Effector CD8-positive, alpha-beta T cell (primary cell): ENCODE data around the gene ARID1B.

Source experiments
- DNase-seq: peaks from one replicate; lab custom pipeline; 2025; lab: John Stamatoyannopoulos, UW

Gene ARID1B

DNA sequence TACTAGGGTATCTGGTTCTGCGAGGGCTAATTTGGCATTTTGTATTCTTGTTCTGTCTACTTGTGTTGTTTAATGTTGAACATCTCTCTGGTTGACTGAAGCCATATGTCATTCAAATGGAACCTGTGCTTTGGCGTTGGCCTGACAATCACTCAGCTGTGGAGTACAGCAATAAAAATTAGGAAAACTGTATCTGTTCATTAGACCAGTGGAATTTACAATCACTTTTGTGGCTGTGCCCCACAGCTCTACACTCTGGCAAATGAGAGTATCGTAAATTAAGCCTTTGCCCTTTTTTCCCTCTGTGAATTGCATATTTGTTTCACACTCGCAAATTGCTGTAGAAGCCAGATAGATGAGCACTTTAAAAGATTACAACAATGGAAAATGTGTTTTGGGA is 102.0 kb downstream of the ARID1B start:
- no peak for DNase-seq

DNA sequence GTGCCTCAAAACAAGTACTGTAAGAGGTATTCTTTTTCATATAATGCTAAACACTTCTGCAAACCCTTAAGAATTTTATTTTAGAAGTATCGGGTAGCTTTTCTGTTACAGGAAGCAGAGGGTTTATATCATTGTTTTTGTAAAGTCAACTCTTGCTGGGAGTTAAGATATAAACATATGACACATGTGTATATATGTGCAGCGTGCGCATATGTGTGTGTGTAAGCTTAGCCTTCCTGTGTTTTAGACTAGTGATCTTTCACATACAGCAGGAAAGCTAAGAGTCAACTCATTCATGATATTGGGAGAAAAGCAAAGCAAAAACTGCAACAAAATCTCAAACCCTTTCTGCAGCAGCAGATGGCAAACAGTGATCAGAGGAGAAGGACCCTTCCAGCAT is 102.4 kb downstream of the ARID1B start:
- no peak for DNase-seq

DNA sequence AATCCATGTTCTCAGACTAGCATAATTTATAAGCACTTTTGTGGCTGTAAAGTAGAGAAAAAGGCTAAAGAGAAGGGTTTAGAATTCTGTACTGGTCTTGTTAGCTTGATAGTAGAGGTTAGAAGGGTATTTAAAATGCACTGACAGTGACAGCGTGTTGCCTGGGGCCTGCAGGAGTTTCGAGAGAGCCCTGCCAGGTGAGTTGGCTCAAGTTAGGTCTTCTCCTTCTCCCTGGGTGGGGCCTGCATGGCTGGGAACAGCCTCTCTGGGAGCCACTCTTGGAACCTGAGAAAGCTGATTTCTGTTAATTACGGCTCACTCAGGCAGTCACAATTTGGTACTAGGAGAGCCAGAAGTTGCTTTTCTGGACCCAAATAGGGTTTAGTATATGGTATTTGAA is 103.7 kb downstream of the ARID1B start:
- no peak for DNase-seq

DNA sequence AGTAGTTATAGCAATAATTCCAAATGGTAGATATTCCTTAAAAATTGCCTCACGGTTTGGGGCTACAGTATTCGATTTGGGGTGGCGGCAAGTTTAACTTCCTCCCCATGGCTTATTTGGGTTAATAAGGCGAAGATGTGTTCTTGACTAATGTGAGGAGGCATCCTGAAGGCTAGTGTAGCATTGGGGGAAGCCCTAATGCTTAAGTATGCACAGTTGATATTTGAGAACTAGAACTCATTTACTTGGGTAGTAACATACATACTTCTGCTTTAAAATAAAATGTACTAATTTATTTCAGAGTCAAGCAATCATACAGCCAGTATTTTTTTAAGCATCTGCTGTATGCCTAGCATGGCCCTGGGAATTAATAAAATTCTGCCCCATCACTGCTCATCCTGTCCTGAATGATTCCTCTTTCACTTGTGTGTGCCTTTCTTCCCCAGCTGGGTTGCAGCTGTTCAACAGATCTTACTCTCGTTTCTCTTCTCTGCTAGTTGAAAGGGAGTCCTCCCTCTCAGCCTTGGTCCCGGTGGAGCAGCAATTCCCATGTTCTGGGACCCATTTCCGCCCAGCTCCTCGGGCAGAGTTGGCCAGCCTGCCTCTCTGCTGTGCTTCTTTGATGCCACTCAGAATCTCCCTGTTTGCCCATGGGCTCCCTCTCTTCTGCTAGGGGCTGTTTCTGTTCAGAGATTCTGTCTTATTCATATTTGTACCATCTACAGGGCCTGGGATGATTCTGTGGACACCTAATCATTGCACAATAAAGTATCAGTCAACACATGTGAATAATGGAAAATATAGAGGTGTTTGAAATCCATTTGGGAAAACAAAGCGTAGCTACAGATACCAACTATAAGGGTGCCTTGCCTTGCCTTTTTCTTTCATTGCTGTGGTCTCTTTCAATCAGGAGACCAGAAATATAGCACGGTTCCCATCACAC is 104.8 kb downstream of the ARID1B start:
- no peak for DNase-seq

DNA sequence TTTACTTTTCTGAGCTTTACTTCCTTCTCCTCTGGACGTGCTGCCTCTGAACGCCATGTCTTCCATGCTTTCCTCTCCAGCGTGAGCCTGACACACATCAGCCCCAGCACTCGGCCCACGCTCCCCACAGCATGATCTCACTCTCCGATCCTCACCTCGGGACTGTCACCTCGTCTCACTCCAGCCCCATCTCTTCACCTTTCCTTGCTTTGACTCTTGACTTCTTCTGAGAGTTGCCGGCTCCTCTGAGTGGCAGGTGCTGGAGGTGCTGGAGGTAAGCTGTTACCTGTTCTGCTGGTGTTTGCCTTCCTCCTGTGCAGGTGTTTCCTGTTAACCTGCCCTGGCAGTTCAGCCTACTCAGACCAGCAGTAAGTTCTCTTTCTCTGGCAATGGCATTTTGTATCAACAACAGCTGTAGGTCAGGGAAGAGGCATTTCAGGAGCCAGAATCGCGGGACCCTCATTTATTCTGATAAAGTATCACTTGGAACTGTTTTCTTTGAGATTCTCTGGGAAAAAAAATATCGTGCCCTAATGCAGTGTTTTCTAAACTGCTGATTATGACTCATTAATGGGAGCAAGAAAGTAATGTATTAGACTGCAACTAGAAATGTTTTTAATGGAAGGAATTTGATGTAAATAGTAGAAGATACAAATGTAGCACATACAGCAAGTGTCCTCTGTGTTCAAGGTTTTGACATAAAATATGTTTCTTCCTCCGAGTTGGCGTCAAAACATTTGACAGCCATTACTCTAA is 106.5 kb downstream of the ARID1B start:
- no peak for DNase-seq

DNA sequence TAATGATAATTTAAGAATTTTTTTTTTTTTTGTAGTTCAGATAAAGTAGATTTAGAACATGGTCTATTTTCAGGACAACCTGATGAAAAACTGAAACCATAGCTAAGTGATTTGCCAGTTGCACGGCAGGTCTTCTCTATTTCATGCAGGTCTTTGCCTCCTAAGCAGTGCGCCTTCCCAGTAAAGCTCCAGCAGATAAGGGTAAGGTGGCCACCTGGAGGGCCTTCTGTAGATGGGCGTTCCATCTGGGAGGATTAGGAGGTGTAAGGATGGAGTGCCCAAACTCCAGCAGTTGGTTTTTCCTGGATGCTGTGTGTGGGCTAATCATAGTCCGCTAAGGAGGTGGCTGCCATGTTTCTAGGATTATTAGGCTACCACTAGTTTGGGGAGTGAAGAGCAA is 107.1 kb downstream of the ARID1B start:
- DNase-seq = no peak

DNA sequence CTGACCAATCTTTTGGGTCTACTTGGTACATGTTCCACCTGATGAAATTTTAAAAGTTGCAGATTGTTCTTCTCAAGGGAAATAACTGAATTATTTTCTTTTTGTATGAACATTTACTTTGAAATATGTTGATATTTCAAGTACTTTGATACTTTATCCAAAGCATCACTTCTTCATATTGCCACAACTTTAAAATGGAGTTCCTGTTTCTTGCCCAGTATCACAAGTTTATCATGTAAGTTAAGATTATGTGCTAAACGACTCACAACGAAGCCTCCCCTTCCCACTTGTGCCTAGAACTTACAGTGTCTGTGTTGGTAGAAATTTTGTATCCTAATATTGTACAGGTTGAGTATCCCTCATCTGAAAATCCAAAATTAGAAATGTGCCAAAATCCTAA is 108.4 kb downstream of the ARID1B start:
- no peak for DNase-seq

DNA sequence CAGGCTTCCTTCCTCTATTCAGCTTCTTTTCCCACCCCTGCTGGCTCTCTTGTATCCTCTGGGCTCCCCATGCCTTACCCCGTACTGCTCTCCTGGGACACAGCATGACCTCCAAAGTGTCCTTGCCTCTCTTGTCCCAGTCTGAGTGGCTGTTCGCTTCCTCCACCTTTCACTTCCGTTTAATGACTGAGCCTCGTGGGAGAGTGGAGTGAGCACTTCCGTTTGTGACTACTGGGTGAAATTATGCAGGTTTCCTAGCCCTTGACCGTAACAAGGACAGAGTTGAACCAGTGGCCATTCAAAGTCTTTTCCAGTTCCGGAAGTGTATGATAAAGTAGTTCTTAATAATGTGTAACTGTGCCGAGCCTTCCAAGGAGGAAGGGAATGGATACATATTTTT is 109.2 kb downstream of the ARID1B start:
- DNase-seq = no peak

DNA sequence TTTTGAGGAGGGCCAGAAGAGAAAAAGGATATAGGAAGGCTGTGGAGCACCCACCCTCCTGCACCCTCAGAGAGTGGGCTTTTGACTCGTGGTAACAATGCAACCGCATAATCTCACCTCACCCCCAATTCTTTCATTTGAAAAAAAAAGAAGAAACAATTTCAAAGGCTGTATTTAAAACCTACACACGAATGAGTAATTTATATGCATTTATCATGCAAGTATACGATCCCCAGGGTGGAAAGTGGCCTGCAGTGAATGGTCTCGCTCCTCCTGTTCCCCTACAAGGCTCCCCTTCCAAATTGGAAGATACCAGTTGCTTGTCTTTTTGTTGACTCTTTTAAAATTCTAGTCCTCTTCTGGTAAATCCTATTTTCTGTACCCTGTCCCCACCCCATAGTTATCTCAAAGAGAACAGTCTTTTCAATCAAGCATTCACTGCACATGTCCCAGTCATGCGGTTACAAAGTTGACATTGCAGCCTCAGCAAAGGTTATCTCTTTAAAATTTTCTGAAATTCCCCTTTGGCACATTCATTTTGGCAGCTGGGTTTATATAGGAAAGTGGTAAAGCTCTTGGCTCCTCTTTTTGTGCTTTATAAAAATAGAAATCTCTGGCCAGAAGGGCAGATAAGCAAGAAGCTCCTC is 110.6 kb downstream of the ARID1B start:
- no peak for DNase-seq

DNA sequence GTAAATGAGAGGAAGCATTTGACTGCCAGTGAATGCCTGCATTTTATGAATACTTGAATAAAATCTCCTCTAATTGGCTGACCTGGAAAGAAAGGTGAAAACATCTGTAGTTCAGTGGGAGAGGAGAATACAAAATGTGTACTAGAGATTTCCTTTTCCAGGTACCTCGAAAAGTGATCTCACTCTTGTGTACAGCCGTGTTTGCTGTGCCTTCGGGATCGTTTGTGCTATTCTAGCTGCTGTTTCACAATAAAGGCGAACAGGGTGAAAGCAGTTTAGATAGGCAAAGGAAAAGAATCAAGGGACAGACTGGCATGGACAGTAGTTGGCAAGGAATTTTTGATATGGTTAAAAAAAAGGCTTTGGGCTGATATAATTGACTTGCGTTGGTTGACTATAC is 112.3 kb downstream of the ARID1B start:
- no peak for DNase-seq

DNA sequence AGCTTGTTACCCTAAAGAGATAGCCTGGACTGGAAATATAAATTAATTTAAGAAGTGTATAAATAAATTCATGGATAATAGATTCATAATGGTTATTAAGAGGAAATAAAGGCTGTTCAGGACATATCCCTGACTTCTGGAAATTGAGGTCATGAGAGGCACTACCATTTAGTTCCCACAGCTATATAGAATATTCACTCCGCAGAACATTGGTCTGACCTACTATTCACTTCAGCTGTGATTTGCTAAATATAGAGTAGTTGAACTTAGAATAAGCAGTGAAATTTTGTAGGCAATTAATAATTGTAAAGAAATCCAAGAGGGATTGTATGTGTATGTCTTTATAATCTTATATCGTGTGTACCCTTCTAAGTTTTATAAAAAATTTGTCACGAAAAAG is 112.8 kb downstream of the ARID1B start:
- DNase-seq = no peak

DNA sequence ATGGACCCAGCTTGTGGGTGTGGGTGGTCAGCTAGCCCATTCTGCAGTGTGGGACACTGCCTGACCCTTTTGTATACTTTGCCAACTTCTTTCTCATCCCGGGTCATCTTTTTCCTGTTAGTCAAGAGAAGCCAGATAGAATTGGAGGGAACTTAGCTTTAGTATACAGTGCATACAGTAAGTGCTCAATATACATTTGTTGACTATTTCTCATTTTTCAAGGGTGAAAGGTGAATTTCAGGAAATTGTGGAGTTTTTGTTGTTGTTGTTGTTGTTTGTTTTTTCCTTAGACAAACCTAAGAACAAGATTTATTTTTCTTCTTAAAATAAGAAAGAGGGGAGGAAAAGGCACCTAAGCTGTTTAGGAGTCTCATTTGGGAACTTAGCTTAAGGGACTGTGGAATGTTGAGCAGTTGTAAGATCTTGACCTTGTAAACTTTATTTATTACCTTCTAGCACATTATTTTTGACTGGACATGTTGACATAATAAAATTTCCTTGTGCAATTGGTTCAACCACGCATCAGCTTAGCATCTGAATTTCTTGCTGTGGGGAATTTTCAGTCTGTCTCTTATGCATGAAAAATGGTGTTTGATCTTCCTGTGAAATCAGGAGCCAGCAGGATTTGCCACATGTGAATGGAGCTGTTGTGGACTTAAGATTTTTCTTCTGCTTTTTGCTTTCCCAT is 113.6 kb downstream of the ARID1B start:
- DNase-seq = no peak

DNA sequence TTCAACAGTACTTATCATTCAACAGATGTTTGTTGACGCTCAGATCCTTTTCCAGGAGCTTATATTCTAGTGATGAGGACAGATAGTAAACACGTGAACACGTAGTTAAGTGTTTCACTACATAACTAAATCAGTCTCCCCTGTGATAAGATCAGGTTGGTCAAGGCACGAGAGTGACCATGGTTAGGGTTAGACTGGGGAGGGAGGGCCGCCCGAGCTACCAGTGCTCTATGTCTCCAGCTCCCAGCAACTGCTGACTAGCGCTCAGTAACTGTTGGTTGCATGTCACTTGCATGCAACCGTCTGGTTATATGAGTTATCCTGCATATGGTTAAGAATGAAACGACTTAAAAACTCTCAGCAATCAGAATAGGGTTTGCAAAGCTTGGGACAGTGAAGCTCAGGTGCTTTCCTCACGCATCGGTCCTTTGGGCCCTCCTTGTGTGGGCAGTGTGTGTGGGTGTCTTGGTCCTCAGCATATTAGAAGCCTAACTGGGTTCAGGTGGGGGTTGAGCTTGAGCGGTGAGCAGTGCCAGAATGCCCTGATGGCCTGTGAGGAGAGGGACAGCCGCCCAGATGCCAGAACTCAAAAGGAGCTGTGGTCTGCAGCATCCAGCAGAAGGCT is 120.8 kb downstream of the ARID1B start:
- DNase-seq = no peak

DNA sequence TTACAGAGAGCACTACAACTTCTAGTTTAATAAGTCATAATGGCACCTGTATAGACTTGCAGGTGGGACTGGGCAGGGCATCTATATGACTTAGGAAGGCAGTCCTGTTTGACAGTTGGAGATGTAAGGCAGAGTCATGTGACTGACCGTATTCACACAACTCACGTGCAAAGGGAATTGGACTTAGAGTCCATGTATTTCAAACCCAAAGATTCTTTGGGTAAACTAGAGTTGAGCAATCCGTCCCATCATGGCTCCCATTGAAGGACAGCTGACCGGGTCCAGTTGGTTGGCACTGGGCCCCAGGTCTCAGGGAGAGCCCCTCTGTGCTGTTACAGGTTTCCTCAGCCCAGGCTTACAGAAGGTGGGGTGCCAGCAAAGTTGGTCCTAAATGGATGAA is 121.9 kb downstream of the ARID1B start:
- DNase-seq = no peak

DNA sequence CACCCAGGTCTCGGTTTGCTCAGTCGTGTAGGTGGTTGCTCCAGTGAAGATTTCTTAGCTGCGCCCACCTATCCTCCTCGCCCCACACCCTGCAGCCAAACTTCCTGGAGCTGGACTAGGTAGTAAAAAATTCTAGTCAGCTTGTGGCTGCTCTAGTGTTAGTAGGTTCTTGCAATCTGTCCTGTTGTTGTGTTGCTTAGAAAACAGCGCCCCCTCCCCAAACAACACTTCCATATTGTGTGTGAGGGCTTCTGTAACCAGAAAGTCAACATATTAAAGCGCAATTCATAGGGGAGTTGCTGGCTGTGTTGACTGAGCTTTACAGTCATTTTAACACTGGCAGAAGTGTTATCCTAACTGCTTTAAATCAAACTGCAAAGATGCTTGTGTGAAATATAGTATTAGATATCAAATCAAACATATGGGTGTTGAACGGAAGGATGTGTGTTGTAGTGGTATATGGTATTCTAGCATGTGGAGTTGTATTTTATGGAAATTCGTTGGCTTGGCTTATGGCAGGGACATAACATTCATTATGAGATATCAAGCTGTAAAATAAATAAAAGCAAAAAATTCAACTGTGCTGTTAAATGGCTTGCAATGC is 122.5 kb downstream of the ARID1B start:
- no peak for DNase-seq

DNA sequence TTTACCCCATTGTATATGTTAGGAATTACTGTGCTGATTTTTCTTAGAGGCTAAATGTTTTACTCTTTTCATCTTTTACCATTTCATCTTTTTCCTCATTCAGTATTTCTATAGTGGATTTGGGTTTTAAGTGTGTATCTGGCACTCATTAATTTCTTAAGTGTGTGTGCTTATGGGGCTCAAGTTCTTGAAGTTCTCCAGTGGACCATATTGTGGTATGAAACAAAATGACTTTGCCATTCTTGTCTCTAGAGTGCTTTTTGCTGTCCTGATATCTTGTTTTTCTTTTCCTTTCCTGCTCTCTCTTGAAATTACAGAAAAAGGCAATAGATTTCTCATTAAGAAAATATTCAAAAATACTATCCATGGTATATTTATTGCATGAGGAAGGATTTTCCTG is 123.1 kb downstream of the ARID1B start:
- no peak for DNase-seq

DNA sequence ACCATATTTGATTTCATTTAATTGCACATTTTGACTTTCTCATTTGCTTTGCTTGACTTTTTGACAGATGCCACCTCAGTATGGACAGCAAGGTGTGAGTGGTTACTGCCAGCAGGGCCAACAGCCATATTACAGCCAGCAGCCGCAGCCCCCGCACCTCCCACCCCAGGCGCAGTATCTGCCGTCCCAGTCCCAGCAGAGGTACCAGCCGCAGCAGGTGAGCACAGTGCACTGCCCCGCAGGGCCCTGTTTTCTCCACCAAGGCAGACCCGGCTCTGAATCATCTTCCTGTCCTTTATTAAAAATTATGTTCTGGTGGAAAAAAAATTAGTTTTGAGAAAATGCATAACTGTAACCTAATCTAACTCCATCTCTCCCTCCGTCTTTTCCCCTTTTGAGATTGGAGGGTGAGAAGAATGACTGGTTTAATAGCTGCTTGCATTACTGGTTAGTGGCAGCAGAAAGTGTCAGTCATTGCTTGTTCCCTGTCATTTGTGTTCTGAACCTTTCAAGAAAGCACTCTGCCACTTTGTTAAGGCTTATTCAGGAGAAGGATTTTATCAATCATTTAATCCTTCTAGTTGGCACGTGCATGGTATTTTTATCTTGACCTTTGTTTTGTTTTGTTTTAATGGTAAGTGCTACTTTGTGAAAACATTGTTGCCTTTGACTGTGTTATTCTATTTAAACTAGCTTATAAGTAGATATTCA is 124.3 kb downstream of the ARID1B start:
- no peak for DNase-seq

DNA sequence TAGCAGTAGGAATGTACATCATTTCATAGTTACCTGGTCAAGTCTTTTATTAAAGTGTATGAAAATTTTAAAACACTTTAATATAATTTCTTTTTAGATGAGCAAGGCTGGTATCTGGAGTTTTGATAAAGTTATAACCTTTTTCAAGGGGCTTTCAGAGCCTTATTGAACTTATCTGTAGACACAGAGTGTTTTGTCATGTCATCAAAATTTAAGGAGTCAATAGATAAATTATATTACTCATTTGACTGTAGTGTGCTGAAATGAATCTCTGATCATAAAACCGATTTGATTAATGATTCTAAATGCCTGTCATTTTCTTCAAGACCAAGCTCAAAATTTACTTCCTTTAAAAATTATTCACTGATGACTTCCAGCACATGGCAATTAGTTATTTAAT is 125.6 kb downstream of the ARID1B start:
- no peak for DNase-seq

DNA sequence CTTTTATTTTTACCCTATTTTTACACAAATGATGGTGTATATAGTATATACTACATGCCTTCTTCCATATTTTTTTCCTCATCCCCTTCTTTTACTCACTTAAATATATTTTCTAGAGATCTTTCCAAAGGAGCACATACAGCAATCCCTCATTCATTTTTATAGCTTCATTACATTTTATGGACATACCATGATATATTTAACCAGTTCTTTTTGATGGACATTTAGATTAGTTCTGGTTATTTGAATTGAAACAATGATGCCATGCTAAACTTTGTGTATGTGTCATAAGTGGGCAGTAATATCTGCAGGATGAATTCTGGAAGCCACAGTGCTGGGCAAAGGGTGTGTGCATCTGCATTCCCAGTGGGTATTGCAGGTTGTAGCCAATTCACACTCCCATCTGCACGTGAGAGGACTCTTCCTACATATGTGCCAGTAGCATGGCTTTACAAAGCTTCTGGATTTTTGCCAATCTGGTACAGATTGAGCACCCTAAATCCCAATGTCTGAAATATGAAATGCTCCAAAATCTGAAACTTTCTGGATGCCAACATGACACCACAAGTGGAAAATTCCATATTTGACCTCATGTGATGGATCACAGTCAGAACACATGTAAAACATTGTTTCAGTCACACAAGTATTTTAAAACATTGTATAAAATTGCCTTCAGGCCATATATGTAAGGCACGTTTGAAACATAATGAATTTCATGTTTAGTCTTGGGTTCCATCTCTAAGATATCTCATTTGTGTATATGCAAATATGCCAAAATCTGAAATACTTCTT is 127.2 kb downstream of the ARID1B start:
- DNase-seq = no peak

DNA sequence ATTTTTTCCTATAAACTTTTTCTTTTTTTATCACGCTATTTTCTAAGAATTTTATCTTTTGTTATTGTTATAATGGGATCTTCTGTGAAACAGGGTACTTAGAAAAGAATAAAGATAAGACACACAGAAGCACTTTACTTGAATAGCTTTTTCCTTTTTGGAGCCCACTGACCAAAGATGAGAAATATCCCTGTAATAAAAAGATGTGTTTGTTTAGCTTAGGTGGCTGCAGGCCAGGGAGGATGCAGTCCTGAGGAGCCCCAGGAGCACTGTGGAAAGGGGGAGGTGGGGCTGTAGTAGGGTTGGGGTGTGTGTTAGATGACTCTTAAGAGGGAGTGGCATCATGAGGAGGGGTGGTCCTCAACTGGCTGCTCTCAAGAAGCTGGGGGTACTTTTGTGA is 128.6 kb downstream of the ARID1B start:
- no peak for DNase-seq
